Fibroblast of skin of back (primary cell): ENCODE results near the gene IER3IP1.

Experiments
- DNase-seq: peaks from one replicate; pipeline ENCODE4 v3.0.0-alpha.2; 2013

The IER3IP1 gene

GRCh38 chr18:47158404-47158803, 17.8 kb downstream of the IER3IP1 start:
- peak; percentile 61 for DNase-seq

DNA sequence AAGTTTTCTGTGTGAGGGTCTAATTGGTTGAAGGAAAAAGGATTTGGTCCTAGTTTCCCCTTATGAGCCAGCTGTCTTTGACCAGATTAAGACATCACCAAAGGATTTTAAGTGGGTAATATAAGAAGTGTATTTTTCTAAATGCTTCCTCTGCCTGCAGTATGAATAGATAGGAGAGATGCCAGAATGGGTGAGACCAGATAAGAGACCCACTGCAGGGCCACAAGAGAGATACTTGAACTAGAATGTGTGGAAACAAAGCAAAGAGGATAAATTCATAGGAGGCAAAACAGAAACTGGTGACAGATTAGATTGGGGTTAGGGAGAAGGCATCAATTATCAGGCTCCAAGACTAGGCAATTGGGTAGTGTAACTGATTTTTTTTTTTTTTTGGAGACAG, 24.7 kb downstream of the IER3IP1 start:
- no peak for DNase-seq

- no peak for DNase-seq
Observed at GRCh38 chr18:47150824-47151366, 25.3 kb downstream of the IER3IP1 start.

- peak; percentile 82 for DNase-seq
Observed at GRCh38 chr18:47150029-47150823, 25.9 kb downstream of the IER3IP1 start, which contains the start of gene HDHD2. TSS of gene HDHD2 (minus strand) at chr18:47150500. CDS start at chr18:47136439, 14,061 bp downstream.

DNA sequence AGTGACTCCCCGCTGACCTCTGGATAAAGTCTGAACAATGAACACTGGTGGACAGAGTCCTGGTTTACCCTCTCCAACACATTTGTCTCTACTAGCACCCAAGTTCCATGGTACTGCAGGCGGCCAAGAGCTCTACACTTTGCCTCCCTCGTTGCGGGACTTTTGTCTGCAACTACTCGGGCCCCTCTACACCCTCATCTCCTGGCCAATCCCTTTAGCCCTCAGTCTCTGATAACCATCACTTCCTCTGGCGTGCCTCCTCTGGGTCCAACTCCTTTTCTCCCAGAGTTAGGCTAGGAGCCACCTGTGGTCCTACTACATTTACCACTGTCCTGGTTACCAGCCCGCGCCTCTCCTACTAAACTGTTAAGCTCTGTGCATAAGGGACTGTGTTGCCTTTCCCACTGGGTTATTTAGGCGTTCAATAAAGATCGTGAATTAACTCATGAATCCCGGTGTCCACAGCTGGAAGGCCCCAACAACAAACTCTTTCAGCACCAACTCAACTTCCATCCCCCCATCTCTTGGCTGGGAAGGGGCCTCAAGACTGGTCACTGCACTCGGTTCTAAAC, 26.6 kb downstream of the IER3IP1 start:
- DNase-seq: no peak

GRCh38 chr18:47146206-47146605, 30.0 kb downstream of the IER3IP1 start:
- no peak for DNase-seq

DNA sequence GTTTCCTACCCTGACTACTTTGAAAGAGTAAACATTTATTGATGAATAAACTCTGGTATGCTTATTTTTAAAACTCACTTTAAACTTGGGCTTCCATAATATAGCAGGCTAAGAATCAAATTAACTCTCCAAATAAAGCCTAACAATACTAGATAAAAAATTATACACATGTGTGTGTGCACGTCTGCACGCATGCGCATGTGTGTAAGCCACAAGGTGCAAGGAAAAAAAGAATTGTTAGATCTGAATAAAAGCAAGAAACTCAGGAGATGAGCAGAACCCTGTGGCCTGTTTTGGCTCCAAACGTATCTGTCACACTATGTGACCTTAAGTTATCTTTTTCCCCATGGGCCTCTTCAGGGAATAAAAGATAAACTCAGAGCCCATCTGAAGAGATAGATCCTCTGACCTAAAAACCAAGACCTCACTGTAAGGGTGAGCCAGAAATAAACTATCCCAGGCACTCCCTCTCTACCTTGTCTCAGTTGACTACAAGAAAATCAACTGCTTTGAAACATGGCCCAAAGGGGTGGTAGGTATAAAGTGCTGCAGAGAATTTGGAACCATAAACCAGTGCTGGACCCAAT, 32.2 kb downstream of the IER3IP1 start:
- no peak for DNase-seq

GRCh38 chr18:47143153-47143552, 33.0 kb downstream of the IER3IP1 start:
- DNase-seq: no peak

- no peak for DNase-seq
Observed at GRCh38 chr18:47141289-47141688, 34.9 kb downstream of the IER3IP1 start.

DNA sequence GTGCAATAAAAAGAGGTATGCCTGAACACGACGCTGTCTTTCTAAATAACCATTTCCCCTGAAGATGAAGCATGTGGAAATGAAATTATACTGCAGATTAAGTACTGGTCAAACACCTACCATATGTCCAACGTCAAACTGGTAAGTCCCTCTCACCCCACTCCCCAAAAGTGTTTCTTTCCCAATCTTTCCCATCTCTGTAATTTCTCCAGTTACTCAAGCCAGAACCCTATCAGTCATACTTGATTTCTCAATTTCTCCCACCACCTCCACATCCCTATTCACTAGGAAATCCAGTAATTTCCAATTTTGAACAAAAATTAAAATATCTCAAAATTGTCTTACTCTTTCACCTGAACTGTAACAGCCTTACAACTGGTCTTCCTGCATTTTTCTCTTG, 55.0 kb downstream of the IER3IP1 start:
- DNase-seq: no peak

GRCh38 chr18:47120428-47120827, 55.7 kb downstream of the IER3IP1 start:
- DNase-seq: no peak

- peak; percentile 37 for DNase-seq
Observed at GRCh38 chr18:47118981-47119380, 57.2 kb downstream of the IER3IP1 start.

DNA sequence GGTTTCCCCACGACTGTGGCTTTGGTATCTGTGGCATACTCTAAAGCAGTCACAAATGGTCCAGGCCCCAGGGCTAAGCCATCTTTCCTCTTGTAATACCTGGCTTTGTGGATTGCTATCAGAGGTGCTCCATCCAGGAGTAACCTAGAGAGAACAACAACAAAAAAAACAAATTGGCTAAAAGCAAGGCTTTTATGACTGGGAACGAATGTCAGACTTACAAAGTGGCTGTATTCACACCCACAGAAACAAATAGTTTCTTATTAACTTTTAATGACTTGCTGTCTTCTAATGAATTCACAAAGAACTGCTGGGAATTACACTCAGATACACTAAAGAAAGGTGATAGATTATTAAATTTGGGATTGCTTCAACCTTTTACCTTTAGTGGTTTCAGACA, 61.0 kb downstream of the IER3IP1 start:
- DNase-seq: no peak

DNA sequence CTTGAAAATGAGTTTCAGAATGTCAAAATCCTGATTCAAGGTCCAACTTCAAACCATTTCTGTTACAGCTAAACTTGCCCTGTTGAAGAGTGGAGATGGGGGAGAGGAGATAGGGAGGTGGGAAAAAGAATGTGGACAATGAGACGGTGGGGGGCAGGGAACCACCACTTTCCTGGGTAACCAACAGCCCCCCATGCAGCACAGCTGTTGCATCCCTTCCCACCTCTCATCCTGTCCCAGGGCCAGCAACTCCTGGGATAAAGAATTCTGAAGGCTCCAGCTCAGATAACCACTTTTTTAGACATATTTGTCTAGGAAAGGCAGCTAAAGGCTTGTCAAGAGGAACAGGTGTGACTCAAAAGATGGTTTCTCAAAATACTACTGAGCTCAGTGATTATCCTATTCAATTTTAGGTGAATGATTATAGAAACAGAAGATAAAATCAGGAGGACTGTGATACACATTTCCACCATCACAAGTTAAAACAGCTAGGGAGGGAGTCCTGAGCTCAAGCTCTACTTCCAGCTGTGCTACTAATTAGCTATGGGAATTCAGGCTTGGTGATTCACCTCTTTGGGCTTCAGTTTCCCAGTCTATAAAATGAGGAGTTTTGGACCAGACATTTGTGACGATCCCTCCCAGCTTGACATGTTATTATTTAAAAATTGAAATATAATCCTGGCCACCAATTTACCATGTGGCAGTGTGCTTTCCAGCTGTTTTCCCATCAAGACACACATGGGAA, 62.2 kb downstream of the IER3IP1 start:
- peak; percentile 53 for DNase-seq

GRCh38 chr18:47110492-47111274, 65.5 kb downstream of the IER3IP1 start:
- DNase-seq: no peak

GRCh38 chr18:47109720-47110119, 66.4 kb downstream of the IER3IP1 start:
- no peak for DNase-seq

DNA sequence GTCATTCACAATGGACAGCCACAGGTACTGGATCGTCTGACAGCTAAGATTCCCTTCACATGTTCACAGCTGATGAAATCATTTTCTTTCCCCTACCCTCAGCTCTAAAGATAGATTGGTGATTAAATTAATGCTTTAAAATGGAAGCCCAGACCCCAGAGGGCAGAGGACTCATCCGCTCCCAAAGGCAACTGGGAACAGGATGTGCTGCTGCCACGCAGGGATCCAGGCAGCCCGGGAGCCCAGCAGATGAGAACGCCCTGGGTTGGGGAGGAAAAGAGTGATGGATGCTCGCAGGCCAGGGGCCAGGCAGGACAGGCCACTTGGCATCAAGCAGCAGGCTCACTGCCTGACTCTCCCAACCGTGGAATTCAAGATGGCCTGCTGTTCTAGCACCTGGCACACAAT, 67.2 kb downstream of the IER3IP1 start:
- no peak for DNase-seq

GRCh38 chr18:47108373-47108772, 67.8 kb downstream of the IER3IP1 start:
- DNase-seq: no peak
